Mesodermal cell (in vitro differentiated cells): ENCODE data around the gene ARMS2.

Source experiments
- H3K27ac ChIP-seq: 2 replicates; pipeline ENCODE4 v1.7.0; 2013; ENCODE audit warnings: mild to moderate bottlenecking, low read depth, low read length, moderate library complexity; ENCODE audit not compliant: severe bottlenecking
- H3K36me3 ChIP-seq: 2 replicates; pipeline ENCODE4 v1.7.1; 2013; ENCODE audit warnings: mild to moderate bottlenecking, low read length, moderate library complexity; ENCODE audit not compliant: control insufficient read depth, insufficient read depth
- H3K4me1 ChIP-seq: one replicate; pipeline ENCODE4 v1.7.1; 2013; ENCODE audit warnings: mild to moderate bottlenecking, low read length; ENCODE audit not compliant: insufficient read depth, control insufficient read depth, poor library complexity, severe bottlenecking
- H3K4me3 ChIP-seq: 2 replicates; pipeline ENCODE4 v1.7.0; 2013; ENCODE audit warnings: low read length, control low read depth, mild to moderate bottlenecking; ENCODE audit not compliant: insufficient read depth, poor library complexity, severe bottlenecking; ENCODE audit errors: extremely low read depth
- H3K9me3 ChIP-seq: 2 replicates; pipeline ENCODE4 v1.7.1; 2013; ENCODE audit warnings: mild to moderate bottlenecking, low read length, moderate library complexity; ENCODE audit not compliant: control insufficient read depth
- WGBS, 2 experiments: methylation state at CpG; one replicate each; pipeline ENCODE4 v1.1.5; 2013; ENCODE audit warnings: missing lambda C conversion rate in 2 of 2; ENCODE audit not compliant: insufficient coverage in 2 of 2; 5-methylcytosine and 5-hydroxymethylcytosine counted together

The ARMS2 gene

DNA sequence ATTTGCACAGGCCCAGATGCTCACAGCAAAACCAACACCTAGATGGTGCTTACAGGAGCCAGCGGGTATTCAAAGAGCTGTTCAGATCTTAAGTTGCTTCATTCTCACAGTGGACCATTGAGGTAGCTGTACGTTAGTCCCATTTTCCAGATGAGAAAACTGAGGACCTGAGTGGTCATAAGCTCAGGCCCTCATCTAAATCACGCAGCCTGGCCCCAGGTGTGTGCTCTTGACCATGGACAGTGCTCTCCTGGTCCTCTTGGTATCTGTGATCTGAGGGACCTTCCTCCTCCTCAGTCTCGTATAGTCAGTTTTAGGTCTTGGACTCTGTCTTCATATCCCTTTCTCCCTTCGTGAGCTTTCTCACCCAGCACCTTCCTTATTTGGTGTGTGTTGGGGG is 50.6 kb downstream of the ARMS2 start:
- H3K4me3 ChIP-seq: no peak overlapping the region
- H3K27ac ChIP-seq: no peak overlapping the region
- no peaks in the 10 kb centered on the region for H3K9me3 ChIP-seq
- H3K36me3 ChIP-seq: peaks cover 22% of the 10 kb centered on the region
- 93 to 98% methylated on average over 3 to 4 of the region's 5 CpGs for WGBS, 2 experiments
- H3K4me1 ChIP-seq: no peaks in the 10 kb centered on the region

DNA sequence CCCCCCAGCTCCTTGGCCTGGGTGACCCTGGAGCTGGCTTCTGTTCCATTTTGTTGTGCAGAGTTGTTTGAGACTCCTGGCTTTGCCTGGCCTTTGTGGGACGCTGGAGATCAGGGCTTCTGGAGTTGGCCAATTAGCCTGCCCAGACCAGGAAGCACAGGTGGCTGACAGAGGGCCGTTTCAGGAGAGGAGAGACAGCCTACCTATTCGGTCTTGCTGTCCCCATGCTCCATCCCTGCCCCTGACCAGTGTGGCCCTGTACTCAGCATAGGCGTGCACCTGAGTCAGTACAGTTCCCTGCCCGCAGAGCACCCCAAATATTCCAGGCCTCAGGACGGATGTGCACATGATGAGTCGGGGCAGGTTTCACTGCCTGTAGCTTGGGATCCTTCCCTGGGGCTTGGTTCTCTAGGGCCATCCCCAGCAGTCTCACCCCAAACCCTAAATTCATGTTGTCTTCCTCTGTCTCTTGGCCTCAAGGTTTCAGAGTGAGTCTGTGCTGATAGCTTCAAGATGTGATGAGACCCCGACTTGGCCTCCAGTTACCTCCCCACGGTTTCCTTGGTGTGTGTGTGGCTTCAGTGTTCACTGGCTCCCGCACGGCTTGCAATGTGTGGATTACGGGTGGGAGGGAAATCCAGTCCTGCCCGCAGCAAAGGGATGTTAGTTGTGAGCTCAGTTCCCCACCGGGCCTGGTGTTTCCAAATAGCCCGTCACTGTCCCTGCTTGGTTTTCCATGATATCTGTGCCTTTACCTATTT is 51.6 kb downstream of the ARMS2 start:
- 92 to 95% methylated on average over 12 to 13 of the region's 15 CpGs for whole genome bisulfite sequencing, 2 experiments
- Histone ChIP-seq H3K36me3 (peaks cover 14% of the 10 kb centered on the region), H3K4me3 (no peak overlapping the region), H3K9me3 (no peaks in the 10 kb centered on the region), H3K4me1 (no peaks in the 10 kb centered on the region), H3K27ac (no peak overlapping the region)
